Measurements from ENCODE around the gene CRIP3. TPM values are rescaled to one million over a fixed set of nuclear protein-coding genes. Genes with fewer than 3 reads are reported as not detected.

Gene CRIP3
- total and polyA plus RNA-seq, 2 donors (not counting 3 experiments of a cell fraction or from before 2014, with no cell fraction given) = not detected

DNA sequence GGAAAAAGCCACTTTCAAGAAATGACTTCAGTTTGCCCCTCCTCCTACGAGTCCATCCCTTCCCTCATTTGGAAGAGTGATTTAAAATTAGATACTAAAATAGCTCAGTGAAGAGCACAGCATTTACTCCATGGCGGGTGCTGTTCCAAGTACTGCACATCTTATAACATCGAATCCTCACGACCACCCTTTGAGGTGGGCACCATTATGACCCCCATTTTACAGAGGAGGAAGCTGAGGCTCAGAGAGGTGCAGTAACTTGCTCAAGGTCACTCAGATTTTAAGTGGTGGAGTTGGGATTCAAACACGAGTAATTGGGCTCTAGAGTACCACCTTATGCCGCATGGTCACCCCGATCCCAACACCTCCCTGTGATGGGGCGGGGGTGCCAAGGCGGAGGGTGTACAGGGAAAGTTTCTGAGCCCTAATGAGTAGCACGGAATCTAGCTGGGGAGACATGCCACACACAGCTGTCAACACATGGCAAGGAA, 39.8 kb downstream of the CRIP3 start:
- intact Hi-C loops (cut with micrococcal nuclease) = no loop called here
- Histone ChIP-seq H3K9me1 (replicated peaks; ENCODE audit: control insufficient read depth, extremely low read depth, insufficient read depth, low read length) (no peaks in the 10 kb centered on the region), H3K36me3 (ENCODE audit: control insufficient read depth in 2 of 2, extremely low read depth in 1 of 2, insufficient read depth in 2 of 2, low read length in 2 of 2) (no peaks in the 10 kb centered on the region), H3K9me3 (replicated peaks; ENCODE audit: control insufficient read depth, insufficient read depth, low read length) (no peaks in the 10 kb centered on the region), H3K9ac (replicated peaks; ENCODE audit: extremely low read depth, insufficient read depth, low read length) (no peak overlapping the region), H3K79me2 (ENCODE audit: control insufficient read depth, insufficient read depth, low read length) (no peaks in the 10 kb centered on the region), H3K27ac (ENCODE audit: insufficient read depth, low read depth, low read length) (no peak overlapping the region), H3K27me3 (ENCODE audit: control insufficient read depth in 2 of 2, insufficient read depth in 2 of 2, low read length in 2 of 2) (peaks cover 26 to 37% of the 10 kb centered on the region in 2 experiments), H2AFZ (ENCODE audit: low read depth, low read length) (no peak overlapping the region), H3K4me1 (ENCODE audit: control insufficient read depth, extremely low read depth, insufficient read depth, low read length) (no peaks in the 10 kb centered on the region), H4K20me1 (replicated peaks; ENCODE audit: control insufficient read depth, extremely low read depth, insufficient read depth, low read length) (no peaks in the 10 kb centered on the region), H3K4me3 (replicated peaks in 1 of 3; ENCODE audit: insufficient read depth in 1 of 3, low read depth in 1 of 3, low read length in 3 of 3) (no peak overlapping the region), H3K4me2 (ENCODE audit: insufficient read depth, low read length) (no peak overlapping the region)
- BruUV-seq (replicated peaks) = no TSS peak
- dilution Hi-C loops (cut with MboI; ENCODE audit: extremely low pct_ligation_motif_present, low sequenced_read_pairs) = no loop called here
- no peak for FAIRE-seq
- TF ChIP-seq EZH2 (IDR thresholded peaks at IDR 0.05; ENCODE audit: borderline replicate concordance, low read depth, low read length, severe bottlenecking) (no peak), GATA2 (IDR thresholded peaks at IDR 0.05; ENCODE audit: insufficient read depth, insufficient read length, low read depth, low read length) (no peak)
- no peak for DNase-seq (ENCODE audit: low read depth, low spot score)
- ChIA-PET POLR2A (no interaction called here), CTCF (interaction anchor here (1.0 to 1.6 kb wide), 2 partner anchors 40 to 237 kb away, joined by 4 to 5 read pairs; partner anchors contain the start of gene DNPH1)

GRCh38 chr6:43268355-43268700, 40.3 kb downstream of the CRIP3 start:
- Histone ChIP-seq H2AFZ (ENCODE audit: low read depth, low read length) (no peak overlapping the region), H3K4me2 (ENCODE audit: insufficient read depth, low read length) (no peak overlapping the region), H3K9me1 (replicated peaks; ENCODE audit: control insufficient read depth, extremely low read depth, insufficient read depth, low read length) (no peaks in the 10 kb centered on the region), H3K79me2 (ENCODE audit: control insufficient read depth, insufficient read depth, low read length) (no peaks in the 10 kb centered on the region), H3K4me3 (replicated peaks in 1 of 3; ENCODE audit: insufficient read depth in 1 of 3, low read depth in 1 of 3, low read length in 3 of 3) (no peak overlapping the region), H3K27ac (ENCODE audit: insufficient read depth, low read depth, low read length) (no peak overlapping the region), H3K4me1 (ENCODE audit: control insufficient read depth, extremely low read depth, insufficient read depth, low read length) (no peaks in the 10 kb centered on the region), H3K9ac (replicated peaks; ENCODE audit: extremely low read depth, insufficient read depth, low read length) (no peak overlapping the region), H3K27me3 (ENCODE audit: control insufficient read depth in 2 of 2, insufficient read depth in 2 of 2, low read length in 2 of 2) (peaks cover 22 to 32% of the 10 kb centered on the region in 2 experiments), H3K36me3 (ENCODE audit: control insufficient read depth in 2 of 2, extremely low read depth in 1 of 2, insufficient read depth in 2 of 2, low read length in 2 of 2) (no peaks in the 10 kb centered on the region), H3K9me3 (replicated peaks; ENCODE audit: control insufficient read depth, insufficient read depth, low read length) (no peaks in the 10 kb centered on the region), H4K20me1 (replicated peaks; ENCODE audit: control insufficient read depth, extremely low read depth, insufficient read depth, low read length) (no peaks in the 10 kb centered on the region)
- intact Hi-C loops (cut with micrococcal nuclease) = no loop called here
- ChIA-PET CTCF (interaction anchor here (1.0 to 1.6 kb wide), 2 partner anchors 39 to 238 kb away, joined by 4 to 5 read pairs; partner anchors contain the start of gene DNPH1), POLR2A (no interaction called here)
- FAIRE-seq (no peak), DNase-seq (ENCODE audit: low read depth, low spot score) (no peak)
- no peak for TF ChIP-seq GATA2 (IDR thresholded peaks at IDR 0.05; ENCODE audit: insufficient read depth, insufficient read length, low read depth, low read length)
- no peak for TF ChIP-seq EZH2 (IDR thresholded peaks at IDR 0.05; ENCODE audit: borderline replicate concordance, low read depth, low read length, severe bottlenecking)
- TF ChIP-seq MYC (IDR thresholded peaks at IDR 0.05; ENCODE audit: low read depth, low read length) = no peak
- TF ChIP-seq POLR2AphosphoS5 (IDR thresholded peaks at IDR 0.05; ENCODE audit: insufficient read depth, low read depth, low read length) = no peak
- TF ChIP-seq CTCF (IDR thresholded peaks at IDR 0.05; ENCODE audit: extremely low read depth in 1 of 2, insufficient read depth in 1 of 2, low read depth in 1 of 2, low read length in 2 of 2) = no peak
- TF ChIP-seq, protein P1, sequence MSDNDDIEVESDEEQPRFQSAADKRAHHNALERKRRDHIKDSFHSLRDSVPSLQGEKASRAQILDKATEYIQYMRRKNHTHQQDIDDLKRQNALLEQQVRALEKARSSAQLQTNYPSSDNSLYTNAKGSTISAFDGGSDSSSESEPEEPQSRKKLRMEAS (IDR thresholded peaks at IDR 0.05; ENCODE audit: insufficient read depth, insufficient read length) = no peak
- no peak for TF ChIP-seq JUN (IDR thresholded peaks at IDR 0.05; ENCODE audit: borderline replicate concordance, insufficient read depth, insufficient read length, low read depth)
- TF ChIP-seq FOS (IDR thresholded peaks at IDR 0.05; ENCODE audit: borderline replicate concordance, insufficient read depth, low read length) = no peak
- no peak for TF ChIP-seq POLR2A (IDR thresholded peaks at IDR 0.05; ENCODE audit: low read depth, low read length)
- dilution Hi-C loops (cut with MboI; ENCODE audit: extremely low pct_ligation_motif_present, low sequenced_read_pairs) = no loop called here
- BruUV-seq (replicated peaks) = no TSS peak
